Measurements from ENCODE around the gene COL23A1.

DNA sequence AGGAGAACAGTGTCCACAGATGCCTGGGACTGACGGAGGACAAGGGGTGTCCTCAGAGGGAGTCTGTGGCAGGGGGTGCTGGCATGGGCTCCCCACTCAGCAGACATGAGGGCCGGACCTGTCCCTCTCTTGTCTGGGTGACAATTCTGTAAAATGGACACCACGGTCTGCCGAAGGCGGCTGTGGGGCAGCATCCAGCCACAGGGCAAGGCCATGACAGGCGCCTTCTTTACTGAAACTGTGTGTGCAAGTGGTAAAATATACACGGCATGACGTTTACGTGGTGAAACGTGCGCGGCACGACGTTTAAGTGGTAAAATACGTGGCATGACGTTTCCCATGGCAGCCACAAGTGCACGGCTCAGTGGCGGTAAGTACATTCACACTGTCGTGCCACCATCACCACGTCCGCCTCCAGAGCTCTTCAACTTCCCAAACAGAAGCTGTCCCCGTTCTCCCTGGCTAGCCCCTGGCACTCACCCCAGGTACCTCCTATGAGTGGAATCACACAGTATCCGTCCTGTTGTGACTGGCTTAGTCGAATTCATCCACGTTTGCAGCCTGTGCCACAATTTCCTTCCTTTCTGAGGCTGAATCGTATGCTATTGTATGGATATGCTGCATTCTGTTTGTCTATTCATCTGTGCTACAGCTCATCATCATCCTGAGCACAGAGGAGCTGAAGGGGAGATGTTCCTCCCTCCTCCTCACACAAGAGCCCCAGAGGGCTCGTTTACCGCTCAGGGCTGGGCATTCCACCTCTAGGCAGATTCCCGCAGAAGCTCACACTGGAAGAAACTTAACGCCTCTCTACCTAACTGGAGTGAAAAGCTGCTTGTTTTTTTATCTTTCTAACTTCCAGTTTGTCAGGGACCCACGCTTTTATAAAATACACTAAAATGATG, 52.5 kb downstream of the COL23A1 start:
- no peak for TF ChIP-seq CTCF (conservative IDR thresholded peaks at IDR 0.05; ENCODE audit: low read depth, low read length)
- TF ChIP-seq EZH2phosphoT487 (IDR thresholded peaks at IDR 0.05; ENCODE audit: borderline replicate concordance, low read length) = no peak

All from PC-3 (cell line).